ENCODE measurements around the gene GCGR. TPM values are rescaled to one million over a fixed set of nuclear protein-coding genes. Genes with fewer than 3 reads are reported as not detected.
A peak's percentile ranks its signal among the peaks of the same experiment; 100 is the strongest.

GCGR gene
- total RNA-seq, 1 donor from 2014 or later = not detected

- peaks cover 2% of the 10 kb centered on the region for H3K9me3 ChIP-seq (ENCODE audit: insufficient read depth, low read depth, low read length)
- H3K79me2 ChIP-seq (ENCODE audit: insufficient read depth, low read length) = no peaks in the 10 kb centered on the region
- H3K27me3 ChIP-seq (ENCODE audit: insufficient read depth, low read length) = peaks cover 42% of the 10 kb centered on the region
- TF ChIP-seq, protein P1, sequence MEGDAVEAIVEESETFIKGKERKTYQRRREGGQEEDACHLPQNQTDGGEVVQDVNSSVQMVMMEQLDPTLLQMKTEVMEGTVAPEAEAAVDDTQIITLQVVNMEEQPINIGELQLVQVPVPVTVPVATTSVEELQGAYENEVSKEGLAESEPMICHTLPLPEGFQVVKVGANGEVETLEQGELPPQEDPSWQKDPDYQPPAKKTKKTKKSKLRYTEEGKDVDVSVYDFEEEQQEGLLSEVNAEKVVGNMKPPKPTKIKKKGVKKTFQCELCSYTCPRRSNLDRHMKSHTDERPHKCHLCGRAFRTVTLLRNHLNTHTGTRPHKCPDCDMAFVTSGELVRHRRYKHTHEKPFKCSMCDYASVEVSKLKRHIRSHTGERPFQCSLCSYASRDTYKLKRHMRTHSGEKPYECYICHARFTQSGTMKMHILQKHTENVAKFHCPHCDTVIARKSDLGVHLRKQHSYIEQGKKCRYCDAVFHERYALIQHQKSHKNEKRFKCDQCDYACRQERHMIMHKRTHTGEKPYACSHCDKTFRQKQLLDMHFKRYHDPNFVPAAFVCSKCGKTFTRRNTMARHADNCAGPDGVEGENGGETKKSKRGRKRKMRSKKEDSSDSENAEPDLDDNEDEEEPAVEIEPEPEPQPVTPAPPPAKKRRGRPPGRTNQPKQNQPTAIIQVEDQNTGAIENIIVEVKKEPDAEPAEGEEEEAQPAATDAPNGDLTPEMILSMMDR (IDR thresholded peaks at IDR 0.05; ENCODE audit: insufficient read depth, low read depth, low read length) = no peak
- TF ChIP-seq EZH2 (IDR thresholded peaks at IDR 0.05; ENCODE audit: insufficient read depth, low read length) = peak; percentile 97
- H3K27ac ChIP-seq (ENCODE audit: low read depth, low read length) = no peak overlapping the region
- no peaks in the 10 kb centered on the region for H3K4me1 ChIP-seq (ENCODE audit: insufficient read depth, low read length)
- DNase-seq (ENCODE audit: low read depth) (no peak), FAIRE-seq (no peak)
- no peak overlapping the region for H3K4me2 ChIP-seq (ENCODE audit: low read length)
- Mint-ChIP-seq H3K27me3 (ENCODE audit: low read depth, unreplicated experiment) (peaks cover 54% of the 10 kb centered on the region), H3K36me3 (ENCODE audit: low read depth, unreplicated experiment) (peaks cover 2% of the 10 kb centered on the region), H3K27ac (ENCODE audit: unreplicated experiment) (no peak overlapping the region), H3K4me3 (ENCODE audit: unreplicated experiment) (no peak overlapping the region), H3K4me1 (ENCODE audit: low read depth, unreplicated experiment) (no peaks in the 10 kb centered on the region), H3K9me3 (ENCODE audit: unreplicated experiment) (peaks cover 9% of the 10 kb centered on the region)
- no peak overlapping the region for H2AFZ ChIP-seq (ENCODE audit: low read depth, low read length)
- no peak overlapping the region for H3K4me3 ChIP-seq (ENCODE audit: insufficient read depth, low read depth, low read length)
- no peaks in the 10 kb centered on the region for H3K36me3 ChIP-seq (ENCODE audit: insufficient read depth, low read length)
- H3K9ac ChIP-seq (ENCODE audit: low read length) = no peak overlapping the region
- H4K20me1 ChIP-seq (ENCODE audit: insufficient read depth, low read length) = no peaks in the 10 kb centered on the region
These were observed 829 bp downstream of the GCGR start for GRCh38 chr17:81804559-81805399.

DNA sequence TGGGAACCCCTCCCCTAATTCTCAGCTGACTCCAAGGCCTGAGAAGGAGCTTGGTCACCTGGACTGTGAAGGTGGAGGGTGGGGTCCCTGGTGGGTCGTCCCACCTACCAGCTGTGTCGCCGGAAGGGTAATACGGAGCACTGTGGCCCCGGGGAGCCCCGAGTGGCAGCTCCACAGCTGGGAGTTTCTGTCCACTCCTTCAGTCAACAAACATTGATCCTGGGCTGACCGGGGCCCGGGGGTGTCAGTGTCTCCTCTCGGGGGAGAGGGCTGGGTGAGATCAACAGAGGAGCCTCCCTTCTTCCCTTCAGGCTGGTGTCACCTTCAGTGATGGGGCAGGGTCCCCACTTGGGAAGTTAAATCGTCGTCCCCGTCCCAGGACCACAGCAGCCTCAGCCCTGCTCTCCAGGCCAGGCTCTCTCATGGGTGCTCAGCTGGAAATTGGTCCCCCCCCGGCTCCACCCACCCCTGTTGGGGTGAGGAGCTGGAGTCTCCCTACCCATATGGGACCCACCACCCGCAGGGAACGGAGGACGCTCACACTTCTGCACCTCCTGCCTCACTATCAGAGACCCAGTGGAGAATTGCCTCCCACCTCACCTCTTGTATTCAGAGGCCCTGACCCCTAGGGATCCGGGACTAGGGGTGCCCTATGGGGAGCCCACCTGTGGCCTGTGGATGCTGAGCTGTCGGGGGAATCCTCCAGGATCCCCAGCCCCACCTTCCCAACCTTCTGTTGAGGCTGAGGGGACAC, 1.9 kb downstream of the GCGR start:
- Mint-ChIP-seq H3K27me3 (ENCODE audit: low read depth, unreplicated experiment) (peaks cover 49% of the 10 kb centered on the region), H3K4me3 (ENCODE audit: unreplicated experiment) (no peak overlapping the region), H3K36me3 (ENCODE audit: low read depth, unreplicated experiment) (no peaks in the 10 kb centered on the region), H3K27ac (ENCODE audit: unreplicated experiment) (no peak overlapping the region), H3K4me1 (ENCODE audit: low read depth, unreplicated experiment) (no peaks in the 10 kb centered on the region), H3K9me3 (ENCODE audit: unreplicated experiment) (peaks cover 6% of the 10 kb centered on the region)
- Histone ChIP-seq H3K9me3 (ENCODE audit: insufficient read depth, low read depth, low read length) (peaks cover 2% of the 10 kb centered on the region), H3K4me1 (ENCODE audit: insufficient read depth, low read length) (no peaks in the 10 kb centered on the region), H3K36me3 (ENCODE audit: insufficient read depth, low read length) (no peaks in the 10 kb centered on the region), H3K27ac (ENCODE audit: low read depth, low read length) (no peak overlapping the region), H2AFZ (ENCODE audit: low read depth, low read length) (no peak overlapping the region), H3K79me2 (ENCODE audit: insufficient read depth, low read length) (no peaks in the 10 kb centered on the region), H4K20me1 (ENCODE audit: insufficient read depth, low read length) (no peaks in the 10 kb centered on the region), H3K27me3 (ENCODE audit: insufficient read depth, low read length) (peaks cover 40% of the 10 kb centered on the region), H3K4me3 (ENCODE audit: insufficient read depth, low read depth, low read length) (no peak overlapping the region), H3K4me2 (ENCODE audit: low read length) (no peak overlapping the region), H3K9ac (ENCODE audit: low read length) (no peak overlapping the region)
- no peak for TF ChIP-seq EZH2 (IDR thresholded peaks at IDR 0.05; ENCODE audit: insufficient read depth, low read length)
- TF ChIP-seq, protein P1 (IDR thresholded peaks at IDR 0.05; ENCODE audit: insufficient read depth, low read depth, low read length) = no peak
- FAIRE-seq (no peak), DNase-seq (ENCODE audit: low read depth) (no peak)

Data from astrocyte (in vitro differentiated cells and primary cell).